Tibial nerve (tissue), 3 donors: Measurements from ENCODE around the gene SYT9.

Experiments
- POLR2A ChIP-seq, 2 donors: fragments of 450-650 bp; IDR thresholded peaks; one replicate each; pipeline ENCODE4 v1.6.1; 2017; ENCODE audit warnings: antibody characterized with exemption in 2 of 2, mild to moderate bottlenecking in 2 of 2, moderate library complexity in 2 of 2
- TF ChIP-seq, protein P1 (sequence below), 5 experiments: fragments of 200-600 bp in 3 of 5; fragments of 450-650 bp in 2 of 5; sonication (generic) in 3 of 5; IDR thresholded peaks; one replicate each; pipeline ENCODE4 v1.5.1; 2016 to 2019; ENCODE audit warnings: antibody characterized with exemption in 5 of 5, mild to moderate bottlenecking in 3 of 5, moderate library complexity in 2 of 5

DNA sequence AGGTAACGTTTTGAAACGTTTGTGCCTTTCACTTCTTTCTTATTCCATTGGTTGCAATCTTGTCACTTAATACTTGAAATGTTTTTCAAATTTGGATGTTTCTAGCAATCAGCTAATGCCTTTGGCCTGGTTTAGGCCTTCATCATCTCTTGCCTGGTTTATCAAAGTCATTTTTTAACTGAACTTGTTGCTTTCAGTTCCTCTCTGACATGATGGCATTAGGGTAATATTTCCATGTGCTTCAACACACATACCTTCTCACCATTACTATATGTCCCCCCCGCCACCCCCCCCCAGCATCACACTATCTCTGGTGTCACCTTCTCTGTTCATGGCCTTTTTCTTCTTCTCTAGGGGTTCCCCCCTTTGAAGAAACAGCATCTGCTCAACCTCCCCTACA lies 1.5 kb upstream of the SYT9 start:
- TF ChIP-seq, protein P1, sequence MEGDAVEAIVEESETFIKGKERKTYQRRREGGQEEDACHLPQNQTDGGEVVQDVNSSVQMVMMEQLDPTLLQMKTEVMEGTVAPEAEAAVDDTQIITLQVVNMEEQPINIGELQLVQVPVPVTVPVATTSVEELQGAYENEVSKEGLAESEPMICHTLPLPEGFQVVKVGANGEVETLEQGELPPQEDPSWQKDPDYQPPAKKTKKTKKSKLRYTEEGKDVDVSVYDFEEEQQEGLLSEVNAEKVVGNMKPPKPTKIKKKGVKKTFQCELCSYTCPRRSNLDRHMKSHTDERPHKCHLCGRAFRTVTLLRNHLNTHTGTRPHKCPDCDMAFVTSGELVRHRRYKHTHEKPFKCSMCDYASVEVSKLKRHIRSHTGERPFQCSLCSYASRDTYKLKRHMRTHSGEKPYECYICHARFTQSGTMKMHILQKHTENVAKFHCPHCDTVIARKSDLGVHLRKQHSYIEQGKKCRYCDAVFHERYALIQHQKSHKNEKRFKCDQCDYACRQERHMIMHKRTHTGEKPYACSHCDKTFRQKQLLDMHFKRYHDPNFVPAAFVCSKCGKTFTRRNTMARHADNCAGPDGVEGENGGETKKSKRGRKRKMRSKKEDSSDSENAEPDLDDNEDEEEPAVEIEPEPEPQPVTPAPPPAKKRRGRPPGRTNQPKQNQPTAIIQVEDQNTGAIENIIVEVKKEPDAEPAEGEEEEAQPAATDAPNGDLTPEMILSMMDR (IDR thresholded peaks at IDR 0.05), result no peak
- no peak for TF ChIP-seq POLR2A (IDR thresholded peaks at IDR 0.05)
